ENCODE data around the gene ATF6. TPM values are rescaled to one million over a fixed set of nuclear protein-coding genes. Genes with fewer than 3 reads are reported as not detected.

Gene ATF6
- total RNA-seq, 2 experiments from 2014 or later = 16.2 to 17.1 TPM

GRCh38 chr1:161899091-161899490 lies 133.0 kb downstream of the ATF6 start:
- intact Hi-C loops (cut with DNase I, micrococcal nuclease) = no loop called here
- H3K4me1 ChIP-seq (ENCODE audit: insufficient read depth, low read length) = no peaks in the 10 kb centered on the region
- Mint-ChIP-seq H3K4me3 (no peak overlapping the region), H3K4me1 (ENCODE audit: low read depth) (no peaks in the 10 kb centered on the region), H3K27ac (no peak overlapping the region), H3K36me3 (ENCODE audit: low read depth) (no peaks in the 10 kb centered on the region), H3K27me3 (no peaks in the 10 kb centered on the region), H3K9me3 (no peaks in the 10 kb centered on the region)
- TF ChIP-seq CTCF (IDR thresholded peaks at IDR 0.05) = no peak
- no peak for ATAC-seq (ENCODE audit: poor library complexity)
- DNase-seq = no peak
- no peaks in the 10 kb centered on the region for H3K9me3 ChIP-seq (ENCODE audit: control insufficient read depth in 1 of 2, insufficient read depth in 1 of 2, low read length in 2 of 2)
- ChIA-PET CTCF (no interaction called here), POLR2A (no interaction called here)
- no peaks in the 10 kb centered on the region for H3K27me3 ChIP-seq (ENCODE audit: control insufficient read depth in 1 of 2, insufficient read depth in 2 of 2, low read length in 2 of 2)
- no peak overlapping the region for H3K27ac ChIP-seq (ENCODE audit: low read depth in 1 of 2, low read length in 2 of 2)
- no peak overlapping the region for H3K4me3 ChIP-seq (ENCODE audit: low read length)
- H3K36me3 ChIP-seq (ENCODE audit: insufficient read depth, low read length) = no peaks in the 10 kb centered on the region

- DNase-seq (no peak), ATAC-seq (ENCODE audit: poor library complexity) (no peak)
- H3K27me3 ChIP-seq (ENCODE audit: control insufficient read depth in 1 of 2, insufficient read depth in 2 of 2, low read length in 2 of 2) = no peaks in the 10 kb centered on the region
- H3K4me1 ChIP-seq (ENCODE audit: insufficient read depth, low read length) = no peaks in the 10 kb centered on the region
- TF ChIP-seq CTCF (IDR thresholded peaks at IDR 0.05) = no peak
- intact Hi-C loops (cut with DNase I, micrococcal nuclease) = no loop called here
- H3K4me1 Mint-ChIP-seq (ENCODE audit: low read depth) = peaks cover 8% of the 10 kb centered on the region
- H3K27me3 Mint-ChIP-seq = no peaks in the 10 kb centered on the region
- no peak overlapping the region for H3K4me3 Mint-ChIP-seq
- no peaks in the 10 kb centered on the region for H3K36me3 ChIP-seq (ENCODE audit: insufficient read depth, low read length)
- H3K27ac Mint-ChIP-seq = no peak overlapping the region
- ChIA-PET CTCF (no interaction called here), POLR2A (interaction anchor here (0.6 to 0.9 kb wide), 2 partner anchors 34 to 38 kb away, joined by 3 read pairs; no protein-coding TSS in a partner anchor)
- no peak overlapping the region for H3K27ac ChIP-seq (ENCODE audit: low read depth in 1 of 2, low read length in 2 of 2)
- H3K9me3 Mint-ChIP-seq = no peaks in the 10 kb centered on the region
- no peak overlapping the region for H3K4me3 ChIP-seq (ENCODE audit: low read length)
- no peaks in the 10 kb centered on the region for H3K9me3 ChIP-seq (ENCODE audit: control insufficient read depth in 1 of 2, insufficient read depth in 1 of 2, low read length in 2 of 2)
- no peaks in the 10 kb centered on the region for H3K36me3 Mint-ChIP-seq (ENCODE audit: low read depth)
These were observed 134.0 kb downstream of the ATF6 start for GRCh38 chr1:161900160-161900559.

DNA sequence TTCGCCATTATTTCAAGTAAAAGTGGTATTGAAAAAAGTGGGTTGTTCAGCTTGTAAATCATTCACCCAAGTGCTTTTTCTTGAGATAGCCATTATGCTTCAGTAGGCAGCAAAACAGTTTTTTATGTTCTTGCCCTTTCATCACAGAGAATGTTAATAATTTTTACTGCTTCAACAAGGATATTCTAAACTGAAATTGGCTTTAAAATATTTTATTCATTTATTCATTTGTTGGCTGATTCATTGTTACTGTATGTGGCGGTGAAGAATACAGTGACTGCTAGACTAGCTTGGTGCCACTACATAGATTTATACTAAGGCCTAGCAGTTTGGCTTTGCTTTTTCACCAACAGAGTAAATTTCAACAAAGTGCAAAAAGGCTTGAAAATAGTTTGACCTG lies 136.1 kb downstream of the ATF6 start:
- Histone ChIP-seq H3K27me3 (ENCODE audit: control insufficient read depth in 1 of 2, insufficient read depth in 2 of 2, low read length in 2 of 2) (no peaks in the 10 kb centered on the region), H3K4me1 (ENCODE audit: insufficient read depth, low read length) (no peaks in the 10 kb centered on the region), H3K36me3 (ENCODE audit: insufficient read depth, low read length) (no peaks in the 10 kb centered on the region), H3K4me3 (ENCODE audit: low read length) (no peak overlapping the region), H3K9me3 (ENCODE audit: control insufficient read depth in 1 of 2, insufficient read depth in 1 of 2, low read length in 2 of 2) (no peaks in the 10 kb centered on the region), H3K27ac (ENCODE audit: low read depth in 1 of 2, low read length in 2 of 2) (no peak overlapping the region)
- ChIA-PET CTCF (interaction anchor here (1.1 kb wide), 1 partner anchor 24 kb away, joined by 3 read pairs; no protein-coding TSS in a partner anchor), POLR2A (no interaction called here)
- ATAC-seq (ENCODE audit: poor library complexity) = no peak
- no peaks in the 10 kb centered on the region for H3K9me3 Mint-ChIP-seq
- peaks cover 12% of the 10 kb centered on the region for H3K4me1 Mint-ChIP-seq (ENCODE audit: low read depth)
- no peaks in the 10 kb centered on the region for H3K27me3 Mint-ChIP-seq
- DNase-seq = no peak
- no peak overlapping the region for H3K4me3 Mint-ChIP-seq
- intact Hi-C loops (cut with DNase I, micrococcal nuclease) = no loop called here
- no peak for TF ChIP-seq CTCF (IDR thresholded peaks at IDR 0.05)
- no peaks in the 10 kb centered on the region for H3K36me3 Mint-ChIP-seq (ENCODE audit: low read depth)
- no peak overlapping the region for H3K27ac Mint-ChIP-seq
